Lower leg skin (tissue), 4 donors: Measurements from ENCODE around the gene PLA2G3. TPM values are rescaled to one million over a fixed set of nuclear protein-coding genes. Genes with fewer than 3 reads are reported as not detected.

Experiments
- DNase-seq, 2 donors: peaks; one replicate each; pipeline ENCODE4 v3.0.0-alpha.2; 2019; ENCODE audit warnings: low spot score in 2 of 2
- H3K4me3 ChIP-seq: fragments of 200-600 bp; sonication (generic); 2 replicates; pipeline ENCODE4 v1.5.1; 2017; ENCODE audit warnings: mild to moderate bottlenecking, low read depth; ENCODE audit not compliant: poor library complexity, severe bottlenecking
- CTCF ChIP-seq, 3 donors: fragments of 450-650 bp; IDR thresholded peaks; one replicate each; pipeline ENCODE4 v1.5.1; 2016; ENCODE audit warnings: antibody characterized with exemption in 3 of 3, mild to moderate bottlenecking in 3 of 3, moderate library complexity in 2 of 3
- POLR2A ChIP-seq, 2 donors: fragments of 450-650 bp; IDR thresholded peaks; one replicate each; pipeline ENCODE4 v1.6.1; 2016 to 2017; ENCODE audit warnings: antibody characterized with exemption in 2 of 2, mild to moderate bottlenecking in 1 of 2, moderate library complexity in 1 of 2
- WGBS, 2 donors: methylation state at CpG; one replicate each; pipeline ENCODE4 v1.1.5; 2018; 5-methylcytosine and 5-hydroxymethylcytosine counted together
- intact Hi-C: fragments of 100-400 bp; cut with DNase I; formaldehyde crosslinking; loops from one replicate; pipeline ENCODE4 v1.15.0; 2023; ENCODE audit warnings: low total_unique reads
- total RNA-seq, 4 donors: library from RNA; depleted of rRNA; stranded (reverse); fragments of >200 nt; gene quantifications; one replicate each; pipeline ENCODE4 v1.1.0, GENCODE V29; 2016

The PLA2G3 gene
- total RNA-seq, 4 donors from 2014 or later: 6.5 to 11.3 (median 8.7) TPM

- intact Hi-C loops: no loop called here
- WGBS, 2 donors: 18 to 26% methylated on average over 8 to 10 of the region's 10 CpGs
- no peak for DNase-seq
- no peak within 1 kb of the TSS for H3K4me3 ChIP-seq
- TF ChIP-seq CTCF (IDR thresholded peaks at IDR 0.05): no peak
- no peak for TF ChIP-seq POLR2A (IDR thresholded peaks at IDR 0.05)
Measured at GRCh38 chr22:31122532-31123291, 17.6 kb downstream of the PLA2G3 start, which contains the start of gene INPP5J. TSS of gene INPP5J (plus strand) at chr22:31122966. CDS start at chr22:31123015, 49 bp downstream.

DNA sequence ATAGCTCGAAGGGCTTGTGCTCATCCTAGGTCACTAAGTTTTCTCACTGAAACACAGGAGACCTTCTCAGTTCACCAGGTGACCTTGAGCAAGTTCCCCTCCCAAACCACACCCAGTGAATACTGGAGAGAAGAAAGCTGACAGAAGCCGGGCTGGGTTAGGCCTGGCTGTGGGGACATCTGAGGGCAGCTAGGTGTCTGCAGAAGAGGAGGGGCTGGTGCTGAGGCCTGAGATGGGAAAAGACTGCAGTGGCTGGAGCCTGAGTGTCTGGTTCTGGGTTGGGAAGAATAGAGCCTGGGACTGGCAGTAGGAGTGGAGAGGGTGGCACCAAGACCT, 18.1 kb downstream of the PLA2G3 start:
- no peak for DNase-seq
- TF ChIP-seq POLR2A (IDR thresholded peaks at IDR 0.05) (no peak), CTCF (IDR thresholded peaks at IDR 0.05) (no peak)
- no peak overlapping the region for H3K4me3 ChIP-seq
- intact Hi-C loops: no loop called here
- WGBS, 2 donors: 64 to 69% methylated on average over 2 of the region's 2 CpGs

- 97 to 98% methylated on average over 4 of the region's 4 CpGs for WGBS, 2 donors
- DNase-seq: no peak
- intact Hi-C loops: no loop called here
- no peak for TF ChIP-seq POLR2A (IDR thresholded peaks at IDR 0.05)
- no peak for TF ChIP-seq CTCF (IDR thresholded peaks at IDR 0.05)
- no peak overlapping the region for H3K4me3 ChIP-seq
Measured at GRCh38 chr22:31121403-31121802, 18.9 kb downstream of the PLA2G3 start.

DNA sequence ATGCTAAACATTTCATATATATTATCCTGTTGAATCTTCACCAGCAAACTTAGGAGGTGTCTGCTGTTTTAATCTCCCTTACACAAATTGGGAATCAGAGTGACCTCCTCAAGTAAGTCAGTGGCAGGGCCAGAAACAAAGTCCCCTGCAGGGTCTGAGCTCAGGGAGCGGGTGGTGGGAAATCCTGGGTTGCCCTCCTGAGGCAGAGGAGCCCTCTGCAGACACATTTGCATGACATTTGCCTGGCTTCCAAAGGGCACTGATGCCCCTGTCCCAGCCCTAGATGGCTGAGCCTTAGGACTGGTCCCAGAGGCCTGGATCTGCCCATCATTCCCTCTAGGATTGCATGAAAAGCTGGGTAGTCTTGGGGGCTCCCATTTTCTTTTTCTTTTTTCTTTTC, 19.7 kb downstream of the PLA2G3 start:
- no peak overlapping the region for H3K4me3 ChIP-seq
- intact Hi-C loops: no loop called here
- no peak for DNase-seq
- WGBS, 2 donors: 92 to 100% methylated on average over 1 of the region's 1 CpG
- TF ChIP-seq CTCF (IDR thresholded peaks at IDR 0.05) (no peak), POLR2A (IDR thresholded peaks at IDR 0.05) (no peak)

DNA sequence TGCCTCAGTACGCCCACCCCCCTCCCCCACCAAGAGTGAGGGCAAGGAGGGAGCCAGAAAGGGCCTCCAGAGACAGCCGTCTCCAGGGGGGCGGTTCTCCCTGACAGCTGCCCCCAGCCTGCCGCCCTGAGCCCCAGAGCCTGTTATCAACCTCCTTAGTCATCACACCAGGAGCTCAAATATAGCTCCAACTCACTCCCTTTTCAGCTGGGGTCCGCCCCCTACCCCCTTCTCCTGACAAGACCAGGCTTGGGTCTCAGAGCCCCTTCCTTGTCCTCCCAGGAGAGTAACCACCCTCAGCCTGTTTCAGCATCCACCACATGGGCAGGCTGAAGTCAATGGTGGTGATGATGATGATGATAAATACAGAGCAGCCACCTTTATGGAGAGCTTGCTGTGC, 20.1 kb downstream of the PLA2G3 start:
- H3K4me3 ChIP-seq: no peak overlapping the region
- DNase-seq: no peak
- no peak for TF ChIP-seq CTCF (IDR thresholded peaks at IDR 0.05)
- no peak for TF ChIP-seq POLR2A (IDR thresholded peaks at IDR 0.05)
- 84 to 89% methylated on average over 3 to 4 of the region's 5 CpGs for WGBS, 2 donors
- intact Hi-C loops: no loop called here
